Breast epithelium (tissue), 3 donors: ENCODE results near the gene DOCK6.

Experiments
- CTCF ChIP-seq, 3 donors: fragments of 450-650 bp; IDR thresholded peaks; one replicate each; pipeline ENCODE4 v1.5.1; 2016 to 2017; ENCODE audit warnings: antibody characterized with exemption in 3 of 3, mild to moderate bottlenecking in 3 of 3, moderate library complexity in 3 of 3
- POLR2AphosphoS5 ChIP-seq, 3 donors: sonication (generic); formaldehyde crosslinking; IDR thresholded peaks; one replicate each; pipeline ENCODE4 v1.6.1; 2017; ENCODE audit warnings: antibody characterized with exemption in 3 of 3

- TF ChIP-seq POLR2AphosphoS5 (IDR thresholded peaks at IDR 0.05) (no peak), CTCF (IDR thresholded peaks at IDR 0.05) (no peak)
Observed at GRCh38 chr19:11251217-11251616, 11.1 kb downstream of the DOCK6 start.
